Activated CD4-positive, alpha-beta memory T cell treated with anti-CD3 and anti-CD28 coated beads, Interleukin-2, amount 10 ng/mL, durations not matched to agents 7 days and 5 days (primary cell): ENCODE data around the gene CASK. TPM values are rescaled to one million over a fixed set of nuclear protein-coding genes. Genes with fewer than 3 reads are reported as not detected.
"Not testable (repeated sequence)": the region's sequence is repeated elsewhere in the genome, so short reads cannot be mapped to it uniquely, and the experiment has no call there.

Experiments used
- CTCF ChIA-PET: fragments of 350-600 bp; sonication (Branson Sonifier 250); formaldehyde crosslinking; loops from one replicate; lab custom pipeline; 2021; ENCODE audit warnings: antibody characterized with exemption, inconsistent platforms; lab: Charles Lee
- POLR2A ChIA-PET: fragments of 350-600 bp; sonication (Branson Sonifier 250); formaldehyde crosslinking; loops from one replicate; lab custom pipeline; 2021; ENCODE audit warnings: antibody characterized with exemption; lab: Charles Lee
- DNase-seq: peaks from one replicate; pipeline ENCODE4 v3.0.0-alpha.2; 2020
- H3K27ac Mint-ChIP-seq: one replicate; pipeline ENCODE4 v1.8.0; 2021; ENCODE audit warnings: mild to moderate bottlenecking, mixed read lengths
- H3K27me3 Mint-ChIP-seq: one replicate; pipeline ENCODE4 v1.8.0; 2021; ENCODE audit warnings: mixed read lengths
- H3K36me3 Mint-ChIP-seq: one replicate; pipeline ENCODE4 v1.8.0; 2021; ENCODE audit warnings: low read depth, mixed read lengths
- H3K4me1 Mint-ChIP-seq: one replicate; pipeline ENCODE4 v1.8.0; 2021; ENCODE audit warnings: mixed read lengths
- H3K4me3 Mint-ChIP-seq: one replicate; pipeline ENCODE4 v1.8.0; 2021; ENCODE audit warnings: mild to moderate bottlenecking, mixed read lengths
- H3K9me3 Mint-ChIP-seq: one replicate; pipeline ENCODE4 v1.8.0; 2021; ENCODE audit warnings: mixed read lengths
- total RNA-seq, 2 experiments: library from RNA; stranded (reverse); gene quantifications; one replicate each; pipeline ENCODE4 v1.2.3, GENCODE V29; 2021

CASK gene
- total RNA-seq, 2 experiments from 2014 or later = 30.1 to 32.7 TPM

DNA sequence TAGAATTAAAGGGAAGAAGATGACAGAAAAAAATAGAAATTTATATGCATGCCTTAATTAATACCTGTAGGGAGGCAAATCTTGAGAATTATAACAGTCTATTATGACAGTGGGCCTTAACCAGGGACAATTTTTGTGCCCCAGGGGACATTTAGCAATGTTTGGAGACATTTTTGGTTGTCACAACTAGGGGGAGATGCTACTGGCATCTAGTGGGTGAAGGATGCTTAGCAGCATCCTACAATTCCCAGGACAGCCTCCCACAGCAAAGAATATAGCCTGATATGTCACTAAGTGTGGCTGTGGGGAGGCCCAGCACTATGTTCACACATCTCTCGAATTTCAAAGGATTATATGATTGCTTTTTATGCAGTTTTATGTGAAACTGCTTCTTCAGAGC, 188.8 kb downstream of the CASK start:
- H3K27me3 Mint-ChIP-seq = no peaks in the 10 kb centered on the region
- H3K36me3 Mint-ChIP-seq = peaks cover 5% of the 10 kb centered on the region
- H3K9me3 Mint-ChIP-seq = no peaks in the 10 kb centered on the region
- no peak for DNase-seq
- H3K27ac Mint-ChIP-seq = peak overlapping the region; percentile 72
- CTCF ChIA-PET = no interaction called here
- H3K4me1 Mint-ChIP-seq = peaks cover 34% of the 10 kb centered on the region
- POLR2A ChIA-PET = no interaction called here
- H3K4me3 Mint-ChIP-seq = no peak overlapping the region

DNA sequence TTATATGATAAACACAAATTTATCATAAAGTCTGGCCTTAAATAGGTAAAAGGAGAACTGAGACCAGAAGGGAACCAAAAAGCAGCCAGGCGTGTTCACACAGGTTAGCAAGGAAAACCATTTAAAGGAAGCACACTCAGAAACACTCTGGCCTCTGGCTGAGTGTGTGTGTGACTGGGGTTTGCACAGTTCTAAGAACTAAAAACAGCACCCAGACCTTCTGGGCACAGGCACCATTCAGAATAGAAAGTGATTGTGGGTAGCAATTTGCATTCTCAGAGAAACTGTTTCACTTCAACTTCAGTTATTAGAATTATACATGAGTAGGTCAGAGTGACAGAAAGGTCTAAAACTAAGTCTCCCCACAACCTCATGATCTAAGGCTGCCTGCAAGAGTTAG, 189.4 kb downstream of the CASK start:
- H3K9me3 Mint-ChIP-seq = no peaks in the 10 kb centered on the region
- CTCF ChIA-PET = no interaction called here

DNA sequence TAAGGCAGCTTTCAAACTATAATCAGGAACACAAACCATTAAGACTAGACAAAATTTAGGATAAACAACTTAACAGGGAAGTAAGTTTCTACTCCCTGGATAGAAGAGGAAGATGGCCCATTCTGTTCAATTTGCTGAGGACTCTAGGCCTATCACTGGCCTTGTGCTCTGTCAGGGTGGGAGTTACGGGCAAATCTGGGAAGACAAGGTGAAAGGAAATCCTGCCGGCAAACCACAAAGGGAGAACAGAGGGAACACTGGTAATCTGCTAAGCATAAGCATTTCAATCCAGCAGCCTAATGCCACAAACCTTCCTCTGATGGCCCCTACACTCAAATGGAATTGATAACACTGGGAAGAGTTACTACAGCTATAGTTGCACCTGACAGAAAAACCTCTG, 191.1 kb downstream of the CASK start:
- ChIA-PET CTCF (interaction anchor here (0.7 kb wide), 1 partner anchor 74 kb away, joined by 5 read pairs; no protein-coding TSS in a partner anchor), POLR2A (no interaction called here)
- Mint-ChIP-seq H3K9me3 (no peaks in the 10 kb centered on the region), H3K4me3 (no peak overlapping the region), H3K4me1 (peaks cover 33% of the 10 kb centered on the region), H3K27me3 (no peaks in the 10 kb centered on the region), H3K27ac (no peak overlapping the region), H3K36me3 (peaks cover 6% of the 10 kb centered on the region)
- DNase-seq = no peak

More for the DNA sequence above, 189.4 kb downstream of the CASK start:
- Mint-ChIP-seq H3K36me3 (peaks cover 5% of the 10 kb centered on the region), H3K4me3 (no peak overlapping the region), H3K27ac (peak overlapping the region; percentile 72), H3K4me1 (peaks cover 34% of the 10 kb centered on the region), H3K27me3 (no peaks in the 10 kb centered on the region)
- POLR2A ChIA-PET = no interaction called here
- peak; percentile 27 for DNase-seq

DNA sequence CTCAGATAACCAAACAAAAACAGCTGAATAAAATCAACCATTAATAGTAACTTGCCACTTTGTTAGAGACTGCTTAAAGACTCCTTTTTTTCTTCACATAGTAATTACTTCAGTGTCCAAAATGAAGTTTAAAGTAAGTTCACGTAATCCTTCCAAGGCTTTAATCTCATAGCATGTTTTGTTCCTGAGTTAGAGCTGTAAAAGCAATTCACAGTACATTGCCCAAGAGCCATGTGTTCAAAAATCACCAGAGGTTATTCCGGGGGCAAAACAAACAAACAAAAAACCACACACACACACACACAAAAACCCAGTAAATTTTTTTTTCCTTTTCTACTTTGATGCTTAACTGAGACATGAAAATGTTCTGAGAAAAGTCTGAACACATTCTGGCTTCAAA, 193.3 kb downstream of the CASK start:
- ChIA-PET POLR2A (interaction anchor here (1.1 to 1.7 kb wide), 2 partner anchors 10 to 36 kb away, joined by 4 to 5 read pairs; no protein-coding TSS in a partner anchor), CTCF (interaction anchor here (0.9 kb wide), 1 partner anchor 10 kb away, joined by 3 read pairs; no protein-coding TSS in a partner anchor)
- H3K27me3 Mint-ChIP-seq = no peaks in the 10 kb centered on the region
- DNase-seq = no peak
- H3K4me1 Mint-ChIP-seq = peaks cover 21% of the 10 kb centered on the region
- no peak overlapping the region for H3K4me3 Mint-ChIP-seq
- no peak overlapping the region for H3K27ac Mint-ChIP-seq
- peaks cover 7% of the 10 kb centered on the region for H3K36me3 Mint-ChIP-seq
- H3K9me3 Mint-ChIP-seq = no peaks in the 10 kb centered on the region

DNA sequence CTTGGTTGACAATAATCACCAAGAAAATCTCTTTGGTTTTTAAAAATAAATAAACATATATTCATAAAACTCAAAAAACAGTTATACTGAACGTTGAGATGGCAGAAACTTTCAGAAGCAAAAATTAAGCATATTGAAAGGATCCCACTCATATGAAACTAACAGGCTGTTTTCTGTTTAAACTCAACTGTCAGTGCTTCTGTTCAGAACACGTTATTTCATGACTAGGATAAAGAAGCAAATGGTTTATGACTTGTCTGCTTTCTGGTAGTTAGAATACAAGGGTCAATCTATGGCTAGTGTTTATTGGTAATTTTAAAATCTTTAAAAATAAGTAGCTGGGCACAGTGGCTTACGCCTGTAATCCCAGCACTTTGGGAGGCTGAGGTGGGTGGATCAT, 195.2 kb downstream of the CASK start:
- H3K36me3 Mint-ChIP-seq = peaks cover 7% of the 10 kb centered on the region
- no peak overlapping the region for H3K27ac Mint-ChIP-seq
- no peak overlapping the region for H3K4me3 Mint-ChIP-seq
- H3K4me1 Mint-ChIP-seq = peaks cover 19% of the 10 kb centered on the region
- CTCF ChIA-PET = no interaction called here
- no peaks in the 10 kb centered on the region for H3K9me3 Mint-ChIP-seq
- DNase-seq = no peak
- POLR2A ChIA-PET = no interaction called here
- H3K27me3 Mint-ChIP-seq = no peaks in the 10 kb centered on the region

DNA sequence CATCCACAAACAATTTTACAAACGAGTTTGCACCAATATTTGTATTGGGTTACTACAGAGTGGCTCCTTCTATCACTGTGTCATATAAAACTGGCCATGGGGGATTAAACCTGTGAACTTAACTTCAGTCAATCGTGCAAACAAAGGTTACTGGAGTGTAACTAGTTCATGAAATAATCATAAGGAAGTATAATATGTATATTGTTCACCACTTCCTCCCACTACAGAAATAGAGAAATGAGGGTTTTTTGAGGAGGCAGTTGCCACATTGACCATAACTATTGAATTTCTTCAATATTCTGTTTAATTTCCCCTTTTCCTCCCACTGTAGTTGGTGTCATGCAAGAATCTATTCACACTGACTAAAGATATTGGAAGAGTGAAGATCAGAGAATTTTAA, 199.5 kb downstream of the CASK start, which contains the start of gene GPR82:
GPR82 (plus strand) TSS at position 356 of the 400 bp plus-strand sequence. CDS start 2,846 bp downstream, outside the sequence.
- ChIA-PET CTCF (no interaction called here), POLR2A (no interaction called here)
- Mint-ChIP-seq H3K4me3 (no peak within 1 kb of the TSS), H3K9me3 (peaks cover 4% of the 10 kb centered on the region), H3K36me3 (peaks cover 28% of the 10 kb centered on the region), H3K27me3 (no peaks in the 10 kb centered on the region), H3K4me1 (peaks cover 45% of the 10 kb centered on the region), H3K27ac (no peak within 1 kb of the TSS)
- no peak for DNase-seq

DNA sequence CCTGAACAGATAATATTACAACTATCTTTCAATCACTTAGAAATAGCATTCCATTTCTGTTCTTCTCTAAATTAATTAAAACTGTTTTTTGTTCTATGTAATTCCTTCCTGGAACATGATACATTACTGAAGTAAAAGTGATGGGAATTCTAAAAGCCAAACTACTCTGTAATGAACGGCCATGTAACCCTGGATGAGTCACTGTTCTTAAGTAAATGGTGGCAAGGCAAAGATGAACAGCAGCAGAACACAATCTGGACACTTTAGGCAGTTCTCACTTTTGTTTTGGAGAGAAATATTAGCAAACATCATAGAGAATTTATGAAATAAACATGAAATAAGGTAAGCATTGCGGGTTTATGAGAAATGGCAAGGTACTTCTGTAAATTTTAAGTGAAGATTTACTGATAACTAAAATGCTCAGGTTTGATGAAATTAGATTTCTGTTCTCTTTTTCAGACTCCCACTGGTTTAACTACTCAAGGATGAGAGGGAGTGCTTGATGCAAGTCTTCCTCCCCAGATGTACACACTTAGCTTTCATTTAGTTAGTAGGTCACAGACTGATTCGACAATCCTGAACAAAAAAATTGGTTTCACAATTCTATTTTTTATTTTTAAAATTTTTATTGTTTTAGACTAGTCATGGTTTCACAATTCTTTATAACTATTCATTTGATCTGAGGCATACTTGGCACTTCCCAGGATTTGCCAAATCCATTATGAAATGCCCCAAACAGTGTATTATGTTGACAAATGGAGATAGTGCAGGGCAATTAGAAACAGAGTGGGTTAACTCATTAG, 200.3 kb downstream of the CASK start:
- peaks cover 33% of the 10 kb centered on the region for H3K36me3 Mint-ChIP-seq
- no peaks in the 10 kb centered on the region for H3K27me3 Mint-ChIP-seq
- H3K9me3 Mint-ChIP-seq = peaks cover 4% of the 10 kb centered on the region
- no peak for DNase-seq
- H3K4me3 Mint-ChIP-seq = no peak overlapping the region
- POLR2A ChIA-PET = no interaction called here
- CTCF ChIA-PET = no interaction called here
- no peak overlapping the region for H3K27ac Mint-ChIP-seq
- peaks cover 48% of the 10 kb centered on the region for H3K4me1 Mint-ChIP-seq

DNA sequence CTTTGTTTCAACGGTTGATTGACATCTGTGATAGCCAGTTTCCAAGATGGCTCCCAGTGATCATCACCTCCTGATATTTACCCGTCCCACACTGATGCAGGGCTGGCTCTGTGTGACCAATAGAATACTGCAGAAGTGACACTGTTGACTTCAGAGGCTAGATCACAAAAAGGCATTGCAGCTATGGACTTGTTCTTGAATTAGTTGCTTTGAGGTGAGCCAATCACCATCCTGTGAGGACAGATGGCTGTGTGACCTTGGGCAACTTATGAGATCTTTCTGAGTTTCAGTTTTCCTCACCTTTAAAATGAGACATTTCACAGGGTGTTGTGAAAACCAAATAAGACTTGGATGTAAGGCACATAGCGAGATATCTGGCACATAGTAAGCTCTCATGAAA, 201.1 kb downstream of the CASK start:
- peaks cover 48% of the 10 kb centered on the region for H3K4me1 Mint-ChIP-seq
- no peak for DNase-seq
- ChIA-PET CTCF (no interaction called here), POLR2A (no interaction called here)
- H3K4me3 Mint-ChIP-seq = no peak overlapping the region
- H3K27me3 Mint-ChIP-seq = no peaks in the 10 kb centered on the region
- H3K36me3 Mint-ChIP-seq = peaks cover 36% of the 10 kb centered on the region
- H3K9me3 Mint-ChIP-seq = peaks cover 7% of the 10 kb centered on the region
- H3K27ac Mint-ChIP-seq = no peak overlapping the region

DNA sequence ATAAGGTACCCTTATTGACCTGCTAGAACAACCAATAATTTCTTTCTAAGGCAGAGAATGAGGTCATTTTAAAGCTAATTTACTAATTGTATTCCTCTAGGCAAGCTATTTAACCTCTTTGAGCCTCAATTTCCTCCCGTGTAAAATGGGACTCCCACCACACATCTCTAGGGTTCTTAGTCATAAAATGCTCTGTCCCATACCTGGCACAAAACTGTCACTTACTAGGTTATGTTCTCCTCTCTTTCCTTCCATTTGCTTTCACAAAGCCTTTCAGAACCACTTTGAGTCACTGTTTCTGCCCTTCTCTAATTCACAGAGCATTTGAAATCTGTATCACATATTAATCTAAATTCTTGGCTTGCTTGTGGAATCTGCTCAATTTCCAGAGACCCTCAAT, 201.8 kb downstream of the CASK start:
- Mint-ChIP-seq H3K4me1 (peaks cover 53% of the 10 kb centered on the region), H3K9me3 (peaks cover 13% of the 10 kb centered on the region), H3K4me3 (no peak overlapping the region), H3K27me3 (no peaks in the 10 kb centered on the region), H3K36me3 (peaks cover 37% of the 10 kb centered on the region), H3K27ac (no peak overlapping the region)
- no peak for DNase-seq
- POLR2A ChIA-PET = no interaction called here
- CTCF ChIA-PET = no interaction called here

DNA sequence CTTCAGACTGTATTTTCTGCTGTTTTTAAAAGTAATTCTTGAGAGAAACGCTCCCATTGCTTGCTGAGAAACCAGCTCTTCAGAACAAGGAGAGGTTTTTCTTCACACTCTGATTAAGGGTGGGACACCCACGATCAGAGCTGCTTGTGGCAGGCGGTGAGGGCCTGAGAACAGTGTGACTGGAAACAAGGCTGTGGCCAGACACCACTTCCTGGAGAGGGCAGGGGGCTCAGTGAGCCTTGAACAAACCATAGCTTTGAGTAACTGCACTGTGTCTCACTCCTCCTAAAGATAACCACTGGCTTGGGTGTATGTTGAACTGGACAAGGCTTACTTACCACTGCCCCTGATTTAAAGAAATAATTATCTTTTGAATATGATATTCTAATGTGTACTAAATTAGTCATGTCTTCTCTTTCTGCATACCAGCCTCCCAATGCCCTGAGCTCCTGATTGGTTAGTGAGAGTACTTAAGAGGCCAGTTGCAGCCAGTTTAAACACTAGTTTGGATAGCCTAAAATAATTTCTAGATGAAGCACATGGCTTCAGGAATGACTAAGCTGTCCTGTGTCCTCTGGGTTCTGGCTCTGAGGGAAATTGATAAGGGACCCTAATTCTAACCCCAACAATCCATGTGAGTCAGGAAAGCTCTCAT, 203.1 kb downstream of the CASK start:
- DNase-seq = peak; percentile 67

DNA sequence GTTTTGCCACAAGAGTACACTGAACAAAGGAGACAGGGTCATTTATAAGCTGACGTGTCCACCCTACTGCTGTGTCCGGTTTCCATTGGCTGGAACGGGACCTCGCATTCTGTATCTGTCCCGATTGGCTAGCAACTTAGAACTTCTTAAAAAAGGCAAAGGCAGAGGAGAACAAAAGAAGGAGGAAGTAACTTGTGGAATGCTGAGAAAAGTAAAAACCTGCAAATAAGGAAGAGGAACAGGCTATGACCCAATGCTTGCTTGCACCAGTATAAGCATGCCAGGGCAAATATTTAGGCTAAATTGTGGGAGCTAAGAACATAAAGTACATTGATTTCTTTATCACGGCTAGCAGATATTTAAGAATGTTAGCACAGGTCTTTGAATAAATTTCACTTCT, 203.7 kb downstream of the CASK start:
- H3K27ac Mint-ChIP-seq = peak overlapping the region; percentile 33
- ChIA-PET CTCF (interaction anchor here (1.0 kb wide), 1 partner anchor 10 kb away, joined by 3 read pairs; no protein-coding TSS in a partner anchor), POLR2A (interaction anchor here (0.7 to 1.3 kb wide), 6 partner anchors 10 to 53 kb away, joined by 3 to 5 read pairs (median 4); no protein-coding TSS in a partner anchor)
- peaks cover 13% of the 10 kb centered on the region for H3K9me3 Mint-ChIP-seq
- H3K36me3 Mint-ChIP-seq = peaks cover 43% of the 10 kb centered on the region
- H3K4me1 Mint-ChIP-seq = peaks cover 60% of the 10 kb centered on the region
- not testable (repeated sequence) for H3K27me3 Mint-ChIP-seq, DNase-seq, H3K4me3 Mint-ChIP-seq

More for the DNA sequence above, 203.1 kb downstream of the CASK start:
- Mint-ChIP-seq H3K4me1 (peaks cover 60% of the 10 kb centered on the region), H3K27me3 (no peaks in the 10 kb centered on the region), H3K4me3 (no peak overlapping the region), H3K9me3 (peaks cover 13% of the 10 kb centered on the region), H3K27ac (peak overlapping the region; percentile 33), H3K36me3 (peaks cover 43% of the 10 kb centered on the region)
- CTCF ChIA-PET = interaction anchor here (1.0 kb wide), 1 partner anchor 10 kb away, joined by 3 read pairs; no protein-coding TSS in a partner anchor
- POLR2A ChIA-PET = interaction anchor here (0.7 to 1.3 kb wide), 6 partner anchors 9 to 53 kb away, joined by 3 to 5 read pairs (median 4); no protein-coding TSS in a partner anchor

DNA sequence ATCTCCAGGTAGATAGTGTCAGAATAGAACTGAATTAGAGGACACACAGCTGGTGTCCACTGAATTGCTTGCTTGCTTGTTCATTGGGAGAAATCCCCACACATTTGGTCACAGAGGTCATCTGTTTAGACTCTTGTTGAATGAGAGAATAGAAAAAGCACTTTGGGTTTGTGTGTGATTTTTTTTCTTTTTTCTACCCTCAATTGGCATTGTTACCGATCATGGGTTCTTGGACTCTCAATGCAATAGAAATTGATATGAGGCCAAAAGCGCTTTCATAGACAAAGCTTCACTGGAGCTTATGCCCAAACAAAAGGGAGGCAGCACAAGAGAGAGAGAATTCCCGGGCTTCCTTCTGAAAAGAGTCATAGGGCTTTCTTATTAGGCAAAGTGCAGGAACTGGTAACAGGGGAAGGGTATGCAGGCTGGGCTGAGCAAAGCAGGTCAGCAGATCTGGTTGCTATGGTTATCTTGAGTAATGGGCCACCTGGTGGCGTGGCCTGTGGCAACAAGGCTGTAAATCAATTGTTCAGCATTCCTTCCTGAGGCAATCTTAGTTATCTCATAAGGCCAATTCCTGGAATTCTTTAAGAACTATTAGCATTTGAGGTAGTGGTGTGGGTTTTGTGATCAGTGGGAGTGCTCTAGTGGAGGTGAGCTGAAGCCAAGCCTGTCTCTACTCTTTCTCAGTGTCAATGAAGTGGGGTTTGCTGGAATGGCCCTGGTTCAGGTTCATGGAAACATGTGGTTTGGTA, 204.7 kb downstream of the CASK start:
- H3K36me3 Mint-ChIP-seq = peaks cover 48% of the 10 kb centered on the region
- no peaks in the 10 kb centered on the region for H3K27me3 Mint-ChIP-seq
- peaks cover 56% of the 10 kb centered on the region for H3K4me1 Mint-ChIP-seq
- ChIA-PET CTCF (no interaction called here), POLR2A (interaction anchor here (1.3 kb wide), 1 partner anchor 22 kb away, joined by 3 read pairs; no protein-coding TSS in a partner anchor)
- no peak for DNase-seq
- H3K4me3 Mint-ChIP-seq = no peak overlapping the region
- peaks cover 13% of the 10 kb centered on the region for H3K9me3 Mint-ChIP-seq
- H3K27ac Mint-ChIP-seq = no peak overlapping the region
